ENCODE results near the gene ZNF181.
"Not testable (repeated sequence)": the region's sequence is repeated elsewhere in the genome, so short reads cannot be mapped to it uniquely, and the experiment has no call there.

Gene ZNF181

GRCh38 chr19:34733746-34734536 is at the start of gene ZNF181:
Gene ZNF181, plus strand, starts transcription at chr19:34734243. Its CDS starts 795 bp downstream, at chr19:34735038.
- DNase-seq: peak; percentile 100

- not testable (repeated sequence) for DNase-seq
Observed at GRCh38 chr19:34685266-34685665, 48.8 kb upstream of the ZNF181 start.

- no peak for DNase-seq
Observed at GRCh38 chr19:34686455-34686854, 47.6 kb upstream of the ZNF181 start.

GRCh38 chr19:34687348-34687747 is 46.7 kb upstream of the ZNF181 start:
- no peak for DNase-seq

GRCh38 chr19:34688592-34688991 is 45.5 kb upstream of the ZNF181 start:
- DNase-seq: no peak

- no peak for DNase-seq
Observed at GRCh38 chr19:34690372-34690771, 43.7 kb upstream of the ZNF181 start.

GRCh38 chr19:34692549-34692948 is 41.5 kb upstream of the ZNF181 start:
- DNase-seq: no peak

- DNase-seq: no peak
Observed at GRCh38 chr19:34707661-34708060, 26.4 kb upstream of the ZNF181 start.

GRCh38 chr19:34711890-34712289 is 22.2 kb upstream of the ZNF181 start:
- peak; percentile 31 for DNase-seq

GRCh38 chr19:34712395-34713261 is 21.4 kb upstream of the ZNF181 start:
- DNase-seq: peak; percentile 99

GRCh38 chr19:34713262-34713637 is 20.8 kb upstream of the ZNF181 start:
- no peak for DNase-seq

GRCh38 chr19:34715357-34715756 is 18.7 kb upstream of the ZNF181 start:
- DNase-seq: no peak

- no peak for DNase-seq
Observed at GRCh38 chr19:34722353-34722752, 11.7 kb upstream of the ZNF181 start.

GRCh38 chr19:34725400-34725799 is 8.6 kb upstream of the ZNF181 start:
- DNase-seq: no peak

- no peak for DNase-seq
Observed at GRCh38 chr19:34731019-34731829, 2.8 kb upstream of the ZNF181 start.

- no peak for DNase-seq
Observed at GRCh38 chr19:34731964-34732363, 2.1 kb upstream of the ZNF181 start.

GRCh38 chr19:34732612-34733211 is 1.3 kb upstream of the ZNF181 start:
- DNase-seq: peak; percentile 37

- peak; percentile 100 for DNase-seq
Observed at GRCh38 chr19:34733266-34733745, 737 bp upstream of the ZNF181 start.

GRCh38 chr19:34734537-34735103 is 577 bp downstream of the ZNF181 start:
- DNase-seq: no peak

- no peak for DNase-seq
Observed at GRCh38 chr19:34744896-34745690, 11.1 kb downstream of the ZNF181 start.

- no peak for DNase-seq
Observed at GRCh38 chr19:34757441-34757840, 23.4 kb downstream of the ZNF181 start.

All from NCI-H2227 treated with DMSO at 0.1 percent for 48 hours (cell line).